Spleen (tissue), 11 donors: ENCODE data around the gene NDOR1. TPM values are rescaled to one million over a fixed set of nuclear protein-coding genes. Genes with fewer than 3 reads are reported as not detected.
"Not testable (repeated sequence)": the region's sequence is repeated elsewhere in the genome, so short reads cannot be mapped to it uniquely, and the experiment has no call there.

Experiments
- DNase-seq: peaks from one replicate; pipeline ENCODE4 v3.0.0-alpha.2; 2020
- H3K27ac ChIP-seq, 8 donors: fragments of 200-600 bp; sonication (generic) in 7 of 8; 1 replicate in 4 of 8; 2 replicates in 4 of 8; pipeline versions ENCODE4 v1.5.0 to v1.8.0; 2016 to 2021; ENCODE audit warnings: inconsistent platforms in 4 of 8, mild to moderate bottlenecking in 4 of 8, moderate library complexity in 1 of 8
- H3K27me3 ChIP-seq, 7 donors: fragments of 200-600 bp; sonication (generic) in 6 of 7; replicated peaks in 1 of 7; 1 replicate in 4 of 7; 2 replicates in 3 of 7; pipeline versions ENCODE4 v1.5.0 to v1.8.0; 2016 to 2021; ENCODE audit warnings: inconsistent platforms in 3 of 7, mild to moderate bottlenecking in 1 of 7
- H3K36me3 ChIP-seq, 6 donors: fragments of 200-600 bp; sonication (generic) in 5 of 6; 1 replicate in 4 of 6; 2 replicates in 2 of 6; pipeline versions ENCODE4 v1.5.0 to v1.8.0; 2016 to 2021; ENCODE audit warnings: inconsistent platforms in 2 of 6
- H3K4me1 ChIP-seq, 6 donors: fragments of 200-600 bp; sonication (generic) in 5 of 6; 1 replicate in 3 of 6; 2 replicates in 3 of 6; pipeline versions ENCODE4 v1.5.0 to v1.8.0; 2016 to 2021; ENCODE audit warnings: inconsistent platforms in 3 of 6
- H3K4me3 ChIP-seq, 8 donors: fragments of 200-600 bp; sonication (generic) in 7 of 8; 1 replicate in 4 of 8; 2 replicates in 4 of 8; pipeline versions ENCODE4 v1.5.0 to v1.8.0; 2016 to 2021; ENCODE audit warnings: inconsistent platforms in 4 of 8, mild to moderate bottlenecking in 4 of 8, moderate library complexity in 2 of 8
- H3K9me3 ChIP-seq, 8 donors: fragments of 200-600 bp; sonication (generic) in 7 of 8; 1 replicate in 4 of 8; 2 replicates in 4 of 8; pipeline versions ENCODE4 v1.5.0 to v1.8.0; 2016 to 2021; ENCODE audit warnings: inconsistent platforms in 4 of 8
- CTCF ChIP-seq, 11 experiments: fragments of 200-600 bp in 7 of 11; fragments of 450-650 bp in 4 of 11; sonication (generic) in 4 of 11; IDR thresholded peaks in 8 of 11; conservative IDR thresholded peaks in 3 of 11; 1 replicate in 7 of 11; 2 replicates in 4 of 11; pipeline versions ENCODE4 v1.4.0 to v1.8.0; 2016 to 2021; ENCODE audit warnings: antibody characterized with exemption in 11 of 11, inconsistent platforms in 4 of 11, mild to moderate bottlenecking in 1 of 11
- POLR2A ChIP-seq, 3 donors: fragments of 450-650 bp; IDR thresholded peaks; one replicate each; pipeline ENCODE4 v1.5.1; 2017; ENCODE audit warnings: antibody characterized with exemption in 3 of 3, mild to moderate bottlenecking in 1 of 3
- POLR2AphosphoS5 ChIP-seq, 3 donors: sonication (generic); formaldehyde crosslinking; IDR thresholded peaks; one replicate each; pipeline ENCODE4 v1.5.1; 2017; ENCODE audit warnings: antibody characterized with exemption in 3 of 3
- WGBS, 5 donors: extraction: QIAGEN DNeasy Blood & Tissue Kit in 3 of 5; methylation state at CpG; one replicate each; pipeline versions ENCODE4 v1.1.5 to v1.1.7; 2013 to 2018; 5-methylcytosine and 5-hydroxymethylcytosine counted together
- intact Hi-C: fragments of 100-400 bp; cut with DNase I; formaldehyde crosslinking; loops from one replicate; pipeline ENCODE4 v1.15.0; 2023; ENCODE audit warnings: low total_unique reads
- polyA plus RNA-seq, 3 donors: library from polyadenylated mRNA; stranded (reverse); fragments of 200-250 nt; gene quantifications; one replicate each; pipeline ENCODE4 v1.2.1, GENCODE V29; 2013
- total RNA-seq, 7 donors: library from RNA; depleted of rRNA in 3 of 7; stranded (reverse); fragments of >200 nt in 3 of 7; fragmentation: NEBNext Ultra II Directional in 4 of 7; extraction: Animal tissue kit (Norgen Biotek cat#: 25700) in 4 of 7; gene quantifications; one replicate each; pipeline versions ENCODE4 v1.1.0 to v1.2.1, GENCODE V29; 2016 to 2021
- donor health status: healthy with polysubstance abuse.
- donor health status: DM: no; HTN: no; CAD: no; lungs with moderate emphysema.
- donor health status: DM: no; HTN: no; CAD: no.
- donor health status: Bipolar disorder and iron deficiency.
- donor health status: healthy.
- donor health status: DM: no; HTN: no; CAD: no.
- donor health status: DM: yes; HTN: yes; CAD: no.

NDOR1 gene
- total and polyA plus RNA-seq, 10 donors = 6.3 to 28.7 (median 19.5) TPM

- peaks cover 0 to 24% (median 18%) of the 10 kb centered on the region in 6 donors for H3K36me3 ChIP-seq
Observed at GRCh38 chr9:137243266-137243625, 37.7 kb downstream of the NDOR1 start.

GRCh38 chr9:137243626-137244485 lies 38.4 kb downstream of the NDOR1 start:
- H3K4me1 ChIP-seq = peaks cover 18 to 51% (median 42%) of the 10 kb centered on the region in 6 donors
- WGBS, 5 donors = 68 to 79% (median 74%) methylated on average over 13 to 15 of the region's 15 CpGs
- peaks cover 0 to 24% (median 18%) of the 10 kb centered on the region in 6 donors for H3K36me3 ChIP-seq
- intact Hi-C loops = no loop called here
- H3K27ac ChIP-seq = peak overlapping the region in 2 of 8 donors; percentile 1 to 29
- no peaks in the 10 kb centered on the region for H3K9me3 ChIP-seq
- H3K4me3 ChIP-seq = no peak overlapping the region
- no peaks in the 10 kb centered on the region for H3K27me3 ChIP-seq
- no peak for DNase-seq
- TF ChIP-seq POLR2A (IDR thresholded peaks at IDR 0.05) (no peak), POLR2AphosphoS5 (IDR thresholded peaks at IDR 0.05) (peak in 1 of 3 donors; percentile 65)

More at GRCh38 chr9:137243266-137243625, 37.7 kb downstream of the NDOR1 start:
- peak overlapping the region in 1 of 8 donors; percentile 94 for H3K4me3 ChIP-seq
- H3K27me3 ChIP-seq, H3K9me3 ChIP-seq, intact Hi-C loops, H3K27ac ChIP-seq, DNase-seq: not testable (repeated sequence)
- H3K4me1 ChIP-seq = peaks cover 18 to 57% (median 48%) of the 10 kb centered on the region in 6 donors
- WGBS, 5 donors = 87 to 92% (median 92%) methylated on average over 12 to 18 of the region's 18 CpGs
- TF ChIP-seq POLR2AphosphoS5 (IDR thresholded peaks at IDR 0.05) = peak in 1 of 3 donors; percentile 62

- H3K36me3 ChIP-seq = peaks cover 0 to 24% (median 18%) of the 10 kb centered on the region in 6 donors
- peaks cover 15 to 42% (median 34%) of the 10 kb centered on the region in 6 donors for H3K4me1 ChIP-seq
- H3K4me3 ChIP-seq = no peak overlapping the region
- H3K9me3 ChIP-seq = no peaks in the 10 kb centered on the region
- intact Hi-C loops = no loop called here
- H3K27ac ChIP-seq = peak overlapping the region in 2 of 8 donors; percentile 1 to 29
- DNase-seq = no peak
- no peak for TF ChIP-seq CTCF (IDR thresholded peaks at IDR 0.05 in 8 of 11, conservative IDR thresholded peaks at IDR 0.05 in 3 of 11)
- TF ChIP-seq POLR2AphosphoS5 (IDR thresholded peaks at IDR 0.05) = peak in 1 of 3 donors; percentile 23
- H3K27me3 ChIP-seq = no peaks in the 10 kb centered on the region
- 75 to 88% (median 79%) methylated on average over 19 to 36 of the region's 36 CpGs for WGBS, 5 donors
Observed at GRCh38 chr9:137244486-137245449, 39.3 kb downstream of the NDOR1 start.

- Histone ChIP-seq H3K27me3 (no peaks in the 10 kb centered on the region), H3K9me3 (no peaks in the 10 kb centered on the region), H3K4me1 (peaks cover 12 to 34% (median 27%) of the 10 kb centered on the region in 6 donors), H3K4me3 (no peak overlapping the region), H3K36me3 (peaks cover 0 to 24% (median 18%) of the 10 kb centered on the region in 6 donors), H3K27ac (no peak overlapping the region)
- WGBS, 5 donors = 91 to 95% (median 93%) methylated on average over 18 to 25 of the region's 25 CpGs
- no peak for DNase-seq
- intact Hi-C loops = no loop called here
- peak in 1 of 3 donors; percentile 8 for TF ChIP-seq POLR2AphosphoS5 (IDR thresholded peaks at IDR 0.05)
- TF ChIP-seq CTCF (IDR thresholded peaks at IDR 0.05 in 8 of 11, conservative IDR thresholded peaks at IDR 0.05 in 3 of 11) = no peak
Observed at GRCh38 chr9:137245450-137246421, 40.2 kb downstream of the NDOR1 start.
